ENCODE results near the gene CACHD1.

CACHD1 gene

DNA sequence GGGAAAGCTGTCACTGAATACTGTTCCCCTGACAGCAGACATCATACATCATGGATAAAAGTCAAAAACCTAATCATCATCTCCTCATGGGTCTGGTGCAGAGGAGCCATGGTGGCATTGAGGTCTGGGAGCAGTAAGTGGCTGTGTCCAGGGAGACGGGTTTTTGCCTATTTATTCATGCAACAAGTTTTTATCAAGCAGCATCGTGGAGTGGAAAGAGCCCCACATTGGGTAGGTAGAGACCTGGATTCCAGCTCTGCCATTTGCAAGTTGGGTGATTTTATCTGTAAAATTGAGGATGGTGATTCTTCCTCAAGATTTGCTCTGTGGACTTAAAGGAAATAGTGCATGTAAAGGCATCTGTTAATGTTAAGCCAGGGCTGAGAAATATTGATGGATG lies 4.2 kb downstream of the CACHD1 start:
- FAIRE-seq = no peak

DNA sequence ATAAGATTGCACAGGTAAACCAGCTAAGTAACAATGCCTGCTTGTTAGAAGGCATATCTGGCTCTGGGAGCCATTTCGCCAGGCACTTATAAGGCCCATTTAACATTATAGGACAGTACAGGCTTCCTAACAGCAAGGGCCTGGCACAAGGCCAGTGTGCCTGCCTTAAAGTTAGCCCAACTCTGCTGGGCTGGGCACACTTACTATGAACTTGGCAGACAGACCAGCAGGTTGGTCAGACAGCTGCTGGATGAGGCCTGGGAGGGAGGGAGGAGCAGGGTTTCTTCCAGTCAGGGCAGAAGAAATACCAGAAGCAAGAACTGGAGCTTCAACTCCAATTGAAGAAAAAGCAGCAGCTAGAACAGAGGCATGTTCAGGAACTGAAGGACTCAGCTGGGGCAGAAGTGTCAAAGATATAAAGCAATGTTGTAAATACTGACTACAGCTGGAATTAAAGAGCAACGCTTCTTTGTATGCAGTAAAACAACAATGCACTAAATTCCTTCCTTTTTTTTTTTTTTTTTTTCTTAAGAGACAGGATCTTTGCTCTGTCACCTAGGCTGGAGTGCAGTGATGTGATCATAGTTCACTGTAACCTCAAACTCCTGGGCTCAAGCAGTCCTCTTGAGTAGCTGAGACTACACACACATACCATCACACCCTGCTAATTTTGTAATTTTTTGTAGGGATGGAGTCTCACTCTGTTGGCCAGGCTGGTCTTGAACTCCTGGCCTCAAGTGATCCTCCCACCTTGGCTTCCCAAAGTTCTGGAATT lies 4.9 kb downstream of the CACHD1 start:
- FAIRE-seq = no peak

DNA sequence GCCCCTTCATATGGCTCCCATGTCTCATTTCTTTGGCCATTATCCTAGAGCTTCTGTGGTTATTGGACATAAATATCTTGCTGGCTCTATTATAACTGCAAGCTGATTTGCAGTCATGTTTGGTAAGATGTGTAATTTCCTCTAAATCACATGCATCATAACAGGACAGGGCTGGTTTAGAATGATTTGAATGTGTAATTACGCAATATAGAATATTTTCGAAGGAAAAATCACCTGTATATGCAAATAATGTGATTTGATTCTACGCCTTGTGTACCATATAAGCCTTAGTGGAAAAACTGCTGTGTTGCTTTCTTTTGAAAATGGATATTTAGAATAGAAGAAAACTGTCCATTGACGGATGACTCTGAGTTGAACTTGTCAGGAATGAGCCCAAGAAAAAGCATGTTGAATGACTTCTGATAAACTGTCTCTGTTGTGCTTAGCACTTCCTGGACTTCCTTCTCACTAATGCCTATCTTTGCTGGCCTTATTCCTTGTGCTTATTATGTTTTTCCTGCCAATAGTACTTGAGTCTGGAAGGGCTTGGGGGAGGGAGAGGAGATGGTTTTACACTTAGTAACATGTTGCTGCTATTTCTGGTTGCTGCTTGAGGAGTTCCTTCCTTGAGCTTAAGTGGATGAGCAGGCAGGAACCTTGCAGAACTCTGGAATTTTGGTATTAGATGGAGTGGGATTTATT lies 6.5 kb downstream of the CACHD1 start:
- FAIRE-seq = no peak

DNA sequence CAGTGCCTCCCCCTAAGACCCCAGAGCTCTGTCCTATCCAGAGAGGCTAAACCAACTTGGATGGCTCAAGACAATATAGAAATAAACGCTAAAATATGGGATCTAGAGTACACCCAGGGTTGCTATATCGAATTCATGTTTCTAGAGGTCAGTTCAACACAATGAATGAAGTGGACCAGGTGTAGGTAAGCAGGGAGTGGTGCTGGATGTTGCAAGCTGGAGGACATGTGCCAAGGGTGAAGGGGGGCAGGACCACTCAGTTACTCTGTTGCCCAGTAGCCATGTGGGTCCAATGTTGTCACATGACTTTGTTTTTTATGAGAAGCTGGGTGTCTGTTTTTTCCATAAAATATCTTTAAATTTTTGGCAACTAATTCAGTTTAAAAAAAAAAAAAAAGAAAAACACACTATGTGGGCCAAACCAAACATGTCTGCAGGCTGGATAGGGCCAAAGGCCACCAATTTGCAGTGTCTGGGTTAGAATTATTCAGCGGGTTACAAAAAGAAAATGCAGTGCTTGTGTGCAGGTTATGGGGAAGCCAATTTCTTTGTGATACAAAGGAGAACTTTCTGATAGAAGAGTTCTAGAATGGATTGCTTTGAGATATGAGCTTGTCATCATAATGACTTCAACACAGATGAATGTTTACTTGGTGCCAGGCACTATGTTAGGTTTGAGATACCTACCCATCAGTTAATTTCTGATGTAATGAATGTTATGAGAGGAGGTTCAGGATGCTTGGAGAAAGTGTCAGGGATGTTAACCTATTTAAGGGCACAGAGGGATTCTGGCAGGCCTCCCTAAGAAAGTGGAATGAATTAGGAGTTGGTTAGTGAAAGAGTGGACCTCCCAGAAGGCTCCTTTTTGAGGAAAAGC lies 8.9 kb downstream of the CACHD1 start:
- FAIRE-seq = no peak

DNA sequence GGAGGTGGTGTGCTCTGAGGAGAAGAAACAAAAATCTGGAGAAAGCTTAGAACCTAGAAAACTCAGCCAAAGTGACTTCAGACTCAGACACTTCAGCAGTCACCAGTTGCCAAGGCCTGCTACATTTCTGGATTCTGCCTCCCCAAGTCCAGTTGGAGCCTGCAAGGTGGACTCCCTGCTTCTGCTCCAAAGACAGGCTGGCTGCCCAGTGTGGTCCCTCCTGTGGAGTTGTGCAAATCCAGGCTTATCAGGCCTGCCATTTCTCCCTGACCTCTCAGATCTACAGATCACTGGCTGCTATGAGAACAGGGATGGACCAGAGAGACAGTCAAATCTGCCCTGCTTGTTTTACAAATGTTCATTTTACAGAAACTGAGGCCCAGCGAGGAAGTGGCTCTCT lies 9.9 kb downstream of the CACHD1 start:
- no peak for FAIRE-seq

DNA sequence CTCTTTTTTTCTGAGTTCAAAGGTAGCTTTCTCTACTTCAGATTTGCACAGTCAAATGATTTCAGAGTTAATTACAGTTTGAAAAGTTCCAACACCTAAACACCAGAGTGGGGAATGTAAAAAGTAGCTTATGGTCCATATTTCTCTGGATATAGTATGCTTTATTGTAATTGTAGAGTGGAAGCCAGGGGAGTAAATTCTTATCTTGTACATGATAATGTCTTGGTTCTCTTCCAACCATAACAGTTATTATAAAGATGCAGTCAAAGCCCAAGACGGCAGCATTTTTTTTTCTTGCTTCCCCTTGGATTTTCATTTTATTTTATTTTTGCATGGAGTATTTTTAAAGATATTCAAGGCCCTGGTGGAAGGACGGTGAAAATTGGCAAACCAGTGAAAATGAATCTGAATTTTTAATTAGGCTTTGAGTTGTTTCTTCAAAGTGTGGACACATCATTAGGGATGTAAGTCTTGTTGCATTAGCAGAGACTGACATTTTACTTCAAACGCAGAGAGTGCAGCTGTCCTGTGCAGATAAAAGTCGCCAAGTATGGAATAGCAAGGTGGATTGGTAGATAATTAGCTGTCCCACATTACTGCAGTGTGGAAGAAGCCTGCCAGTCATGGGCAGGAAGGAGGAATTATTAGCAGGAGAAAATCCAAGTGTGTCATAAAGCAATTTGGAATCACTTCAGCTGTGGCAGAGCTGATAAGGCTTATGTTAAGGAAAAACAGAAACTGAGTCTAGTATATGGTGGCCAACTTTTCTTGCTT lies 11.3 kb downstream of the CACHD1 start:
- FAIRE-seq = no peak

DNA sequence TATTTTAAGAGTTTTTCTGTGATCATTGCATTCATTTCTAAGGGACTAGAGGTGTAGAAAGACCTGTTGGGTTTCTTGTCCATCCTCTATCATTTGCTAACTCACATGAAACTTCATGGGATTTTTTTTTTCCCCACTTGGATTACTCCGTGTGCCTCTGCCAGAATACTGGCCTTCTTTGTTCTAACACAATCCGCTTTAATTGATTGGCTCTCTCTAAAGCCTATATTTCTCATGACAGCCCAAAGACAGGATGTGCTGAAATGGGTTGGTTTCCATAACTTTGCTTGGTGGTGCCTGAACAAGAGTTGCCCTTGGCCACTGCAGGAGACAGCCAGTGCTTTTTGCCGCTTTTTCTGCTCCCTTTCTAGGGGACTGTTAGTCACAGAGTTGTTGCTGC lies 12.2 kb downstream of the CACHD1 start:
- FAIRE-seq = no peak

DNA sequence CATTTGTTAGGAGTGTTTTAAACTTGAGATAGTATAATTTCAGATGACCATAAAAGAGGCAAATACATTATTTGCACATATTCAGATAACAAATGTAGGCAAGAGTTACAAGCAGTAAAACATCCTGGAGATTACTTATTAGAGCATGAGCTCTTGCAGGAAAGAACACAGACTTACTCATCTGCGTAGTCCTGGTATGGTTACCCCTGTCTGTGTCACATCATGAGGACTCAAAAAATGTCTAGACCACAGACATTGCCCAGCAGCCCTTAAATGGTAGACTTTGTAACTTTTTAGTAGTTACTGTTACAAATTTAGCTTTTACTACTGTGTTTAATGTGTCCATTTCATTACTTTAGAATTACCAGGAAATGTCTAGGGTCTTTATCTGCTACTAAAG lies 12.8 kb downstream of the CACHD1 start:
- no peak for FAIRE-seq

DNA sequence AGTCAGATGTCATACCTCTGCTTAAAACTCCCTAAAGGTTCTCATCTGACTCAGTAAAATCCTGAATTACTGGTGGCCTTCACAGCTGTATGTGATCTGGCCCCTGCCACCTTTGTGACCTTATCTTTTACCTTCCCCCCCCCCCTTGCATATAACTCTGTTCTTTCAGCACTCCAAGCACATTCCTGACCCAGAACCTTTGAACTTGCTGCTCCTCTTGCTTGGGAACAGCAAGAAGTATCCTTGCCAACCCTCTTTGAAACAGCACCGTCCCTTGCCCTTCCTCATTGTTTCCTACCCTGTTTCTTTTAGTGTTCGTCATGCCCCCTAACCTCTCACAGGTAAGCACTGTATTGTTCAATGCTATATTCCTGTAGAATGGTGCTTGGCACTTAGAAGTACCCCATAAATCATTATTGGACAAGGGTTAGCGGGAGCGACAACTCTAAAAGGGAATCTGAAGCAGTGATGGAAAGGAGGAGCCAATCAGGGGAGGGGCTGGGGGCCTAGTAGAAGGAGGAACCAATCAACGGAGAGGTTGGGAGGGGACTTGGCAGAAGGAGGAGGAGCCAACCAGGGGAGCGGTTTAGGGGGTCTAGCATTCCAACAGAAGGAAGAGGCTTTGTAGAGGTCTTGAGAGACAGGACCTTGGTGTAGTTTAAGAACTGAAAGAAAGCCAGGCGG lies 13.9 kb downstream of the CACHD1 start:
- no peak for FAIRE-seq

DNA sequence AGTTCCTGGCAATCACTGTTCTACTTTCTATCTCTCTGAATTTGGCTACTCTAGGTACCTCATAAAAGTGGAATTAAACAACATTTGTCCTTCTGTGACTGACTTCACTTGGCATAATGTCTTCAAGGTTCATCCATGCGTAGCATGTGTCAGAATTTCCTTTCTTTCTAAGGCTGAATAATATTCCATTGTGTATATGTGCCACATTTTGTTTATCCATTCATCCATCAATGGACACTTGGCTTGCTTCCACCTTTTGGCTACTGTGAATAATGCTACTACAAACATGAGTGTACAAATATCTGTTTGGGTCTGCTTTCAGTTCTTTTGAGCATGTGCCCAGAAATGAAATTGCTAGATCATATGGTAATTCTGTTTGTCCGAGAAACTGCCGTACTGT lies 14.7 kb downstream of the CACHD1 start:
- no peak for FAIRE-seq

DNA sequence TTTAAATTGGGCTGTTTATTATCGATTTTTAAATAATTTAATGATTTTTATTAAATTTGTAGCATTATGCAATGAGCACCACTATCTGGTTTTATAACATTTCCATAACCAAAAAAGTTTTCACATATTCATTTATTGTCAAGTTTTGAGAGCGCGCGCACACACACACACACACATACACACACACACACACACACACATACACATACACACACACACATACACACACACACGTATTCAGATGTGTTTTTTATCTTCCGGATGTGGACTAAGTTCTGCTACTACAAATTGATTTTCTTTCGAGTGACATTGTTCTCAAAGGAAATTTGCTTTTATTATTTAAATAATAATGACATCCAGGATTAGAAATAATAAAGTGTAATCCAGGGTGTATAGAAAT lies 16.3 kb downstream of the CACHD1 start:
- no peak for FAIRE-seq

DNA sequence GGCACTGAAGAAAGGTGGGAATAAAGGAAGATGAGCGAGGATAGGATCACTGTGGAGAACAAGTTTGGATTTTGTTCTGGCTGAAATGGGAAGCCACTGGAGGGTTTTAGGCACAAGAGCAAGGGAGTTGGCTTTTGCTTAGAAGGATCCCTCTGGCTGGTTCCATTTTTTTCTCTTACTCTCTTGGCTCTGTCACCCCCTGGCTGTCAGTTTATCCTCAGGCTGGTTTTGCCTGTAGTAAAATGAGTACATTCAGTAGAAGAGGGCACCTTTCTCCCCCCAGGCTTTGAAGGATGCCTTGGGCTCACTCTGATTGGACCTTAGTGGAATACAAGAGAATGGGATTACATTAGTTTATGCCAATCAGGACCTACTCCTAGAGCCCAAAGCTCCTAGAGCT lies 17.1 kb downstream of the CACHD1 start:
- no peak for FAIRE-seq

DNA sequence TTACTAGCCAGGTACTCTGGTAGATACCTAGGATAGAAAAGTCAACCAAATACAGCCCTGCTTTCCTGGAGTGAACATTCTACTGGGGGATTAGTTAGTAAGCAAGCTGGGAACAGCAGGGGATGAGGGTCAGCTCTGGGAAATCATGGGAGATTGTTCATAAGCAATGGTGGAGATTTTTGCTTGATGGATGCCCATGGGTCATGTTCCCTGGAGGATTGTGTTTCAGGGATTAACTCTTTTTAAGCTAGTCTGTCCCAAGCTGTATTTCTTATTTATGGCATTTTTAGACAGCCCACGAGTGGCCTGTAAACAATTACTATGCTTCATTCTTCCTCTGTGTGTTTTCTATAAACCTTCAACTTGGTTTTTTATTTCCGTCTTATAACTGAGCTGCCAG lies 18.9 kb downstream of the CACHD1 start:
- FAIRE-seq = no peak

DNA sequence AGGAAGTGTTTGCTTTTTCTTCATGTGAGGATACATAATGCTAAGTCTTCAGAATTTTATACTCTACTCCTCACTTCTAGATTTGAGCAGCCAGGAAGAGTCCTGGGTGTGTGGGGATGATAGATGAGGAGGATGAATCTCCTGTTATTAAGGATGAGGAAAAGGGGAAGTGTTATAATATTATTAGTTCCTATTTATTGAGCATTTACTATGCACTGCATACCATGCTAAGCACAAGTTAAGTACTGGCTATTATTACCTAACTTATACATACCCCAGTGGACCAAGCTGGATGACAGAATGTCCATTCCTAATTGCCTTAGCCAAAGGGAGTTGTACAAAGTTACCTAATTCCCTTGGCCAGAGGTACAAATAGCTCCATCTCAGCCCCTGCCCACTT lies 19.8 kb downstream of the CACHD1 start:
- no peak for FAIRE-seq

DNA sequence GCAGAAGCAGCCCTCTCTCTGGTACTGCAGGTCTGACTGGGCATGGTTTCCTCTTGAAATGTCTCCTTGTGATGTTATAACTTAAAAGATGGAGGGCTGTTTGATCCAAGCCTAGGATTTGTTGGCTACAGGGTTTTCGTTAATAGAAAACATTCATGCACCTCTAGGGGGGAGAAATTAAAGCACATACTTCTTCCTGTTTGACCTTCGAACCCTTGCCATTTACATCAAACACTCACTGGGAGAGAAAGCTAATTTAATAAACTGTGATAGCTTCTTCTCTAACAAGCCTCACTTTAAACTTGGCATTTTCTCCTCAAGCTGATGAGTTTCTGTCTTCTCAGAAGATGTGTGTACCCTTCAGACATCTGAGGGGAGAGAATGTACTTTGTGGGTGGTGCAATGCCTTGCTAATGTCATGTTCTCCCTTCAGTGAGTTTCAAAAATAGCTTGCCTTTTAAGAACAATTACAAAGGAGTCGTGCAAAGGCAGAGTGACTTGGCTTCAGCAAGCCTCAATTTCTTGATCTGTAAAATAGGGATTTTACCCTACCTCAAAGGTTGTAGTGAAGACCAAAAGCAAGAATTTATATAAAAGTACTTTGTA lies 20.4 kb downstream of the CACHD1 start:
- no peak for FAIRE-seq

DNA sequence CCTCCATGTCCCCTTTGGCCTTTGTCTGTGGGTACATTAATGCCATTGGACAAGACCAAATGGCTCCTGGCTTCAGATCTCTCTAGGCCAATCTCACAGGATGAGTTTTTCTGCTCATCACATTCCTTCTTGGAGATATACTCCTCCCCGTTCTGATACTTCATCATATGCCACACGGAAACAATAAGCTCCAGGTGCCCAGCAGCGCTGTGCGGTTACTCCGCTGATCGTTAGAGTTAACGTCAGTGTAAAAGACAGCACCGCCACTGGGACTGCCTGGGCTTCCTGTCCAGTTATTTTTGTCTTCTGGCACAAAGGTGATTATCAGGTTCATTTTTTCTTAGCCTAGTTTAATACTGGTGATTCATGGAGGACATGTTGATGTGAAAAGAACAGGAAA lies 22.5 kb downstream of the CACHD1 start:
- no peak for FAIRE-seq

DNA sequence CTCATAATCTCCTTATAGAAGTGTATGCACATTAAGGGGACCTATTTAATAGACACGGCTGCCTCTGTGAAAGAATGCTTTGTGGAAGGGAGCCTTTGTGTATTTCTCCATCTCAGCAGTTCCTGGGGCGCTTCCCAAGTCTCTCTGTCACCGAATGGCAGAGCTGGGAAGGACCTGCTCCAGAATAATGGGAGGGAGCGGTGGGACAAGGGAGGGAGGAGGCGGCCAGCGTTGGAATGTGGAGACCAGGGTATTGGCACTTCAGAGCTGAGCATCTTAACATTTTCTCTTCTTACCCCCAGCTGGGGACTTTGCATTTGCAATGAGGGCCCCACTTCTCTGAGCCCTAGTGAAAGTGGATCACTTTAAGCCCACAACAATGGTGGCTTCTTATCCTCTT lies 23.9 kb downstream of the CACHD1 start:
- no peak for FAIRE-seq

DNA sequence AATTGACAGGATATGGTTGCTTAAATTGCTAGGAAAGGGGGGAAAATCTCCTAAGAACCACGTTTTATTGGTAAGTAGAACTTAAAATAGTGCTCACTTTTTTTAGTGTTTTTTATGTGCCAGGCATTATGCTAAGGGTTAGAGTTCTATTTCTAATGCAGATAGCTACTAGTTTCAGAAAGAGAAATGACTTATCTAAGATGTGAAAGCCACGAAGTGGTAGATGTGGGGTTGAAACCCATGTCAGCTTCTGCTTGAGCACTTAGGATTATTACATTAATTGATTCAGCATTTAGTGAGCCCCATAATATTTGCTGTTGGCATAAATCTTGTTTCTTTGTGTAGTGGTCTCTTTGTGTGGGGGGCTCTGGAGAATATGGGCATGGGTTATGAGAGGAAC lies 24.7 kb downstream of the CACHD1 start:
- FAIRE-seq = no peak

DNA sequence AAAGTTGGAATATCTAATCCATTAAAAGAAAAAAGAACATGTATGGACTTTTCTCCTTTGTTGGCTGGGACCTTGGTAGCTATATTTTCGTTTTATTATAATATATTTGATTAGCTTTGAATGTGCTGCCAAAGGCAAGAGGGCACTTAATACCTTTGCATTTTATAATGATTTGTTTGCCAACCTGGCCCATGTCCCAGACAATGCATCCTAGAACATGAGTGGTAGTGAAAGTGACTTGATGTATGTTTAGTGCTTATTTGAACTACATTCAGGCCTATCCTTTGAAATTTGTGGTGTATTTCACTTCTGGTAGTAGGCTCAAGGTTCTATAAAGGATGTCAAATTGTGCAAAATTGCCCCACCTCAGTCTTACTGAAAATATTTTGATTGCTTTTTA lies 25.9 kb downstream of the CACHD1 start:
- FAIRE-seq = no peak

DNA sequence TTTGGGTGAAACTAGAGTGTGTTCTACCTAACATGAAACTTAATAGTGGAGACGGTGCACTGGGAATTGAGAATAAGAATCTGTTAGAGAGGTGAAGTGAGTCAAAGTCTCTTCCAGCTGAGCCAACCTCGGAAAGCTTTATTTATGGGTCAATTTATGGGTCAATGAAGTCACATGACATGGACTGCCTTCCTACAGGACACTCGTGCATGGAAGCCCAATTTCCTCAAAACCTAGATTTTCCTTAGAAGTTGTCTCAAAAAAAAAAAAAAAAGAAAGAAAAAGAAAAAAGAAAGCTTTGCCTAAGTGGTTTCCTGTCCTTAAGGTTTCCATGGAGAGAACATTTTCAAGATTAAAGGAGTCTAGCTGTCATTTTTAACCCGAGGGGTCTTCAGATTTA lies 26.7 kb downstream of the CACHD1 start:
- no peak for FAIRE-seq

DNA sequence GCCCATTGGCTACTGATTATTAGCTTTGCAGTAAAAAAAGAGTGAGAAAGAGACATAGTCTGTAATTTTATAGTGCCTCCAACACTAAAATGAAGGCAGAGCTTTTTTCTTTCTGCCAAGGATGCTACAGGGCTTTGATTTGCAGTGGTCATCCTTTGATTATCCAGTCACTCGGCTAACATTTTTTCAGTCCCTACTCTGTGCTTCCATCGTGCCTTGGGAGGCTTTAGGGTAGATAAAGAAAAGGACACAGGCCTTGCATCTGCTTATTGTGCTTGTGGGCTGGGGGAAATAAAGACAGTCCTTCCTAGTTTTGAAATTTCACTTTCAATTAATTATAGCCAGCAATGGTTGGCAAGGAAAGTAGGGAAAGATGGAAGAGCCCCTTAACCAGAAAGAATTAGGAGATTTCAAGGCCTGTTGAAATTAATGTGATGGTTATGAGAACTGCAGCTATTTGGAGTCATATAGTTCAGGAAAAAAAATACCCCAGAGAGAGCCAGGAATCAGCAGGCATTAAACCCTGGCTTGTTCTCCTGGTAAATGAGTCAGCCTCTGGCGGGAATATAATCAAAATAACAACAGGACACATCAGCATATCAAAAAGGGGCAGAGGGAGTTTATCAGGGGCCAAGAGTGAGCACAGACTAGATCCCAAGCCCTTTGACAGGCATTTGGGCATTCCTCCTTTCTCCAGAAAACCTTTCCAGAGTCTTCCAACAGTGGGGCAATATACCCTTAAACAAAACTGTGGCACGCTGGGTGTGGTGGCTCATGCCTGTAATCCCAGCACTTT lies 27.4 kb downstream of the CACHD1 start:
- FAIRE-seq = no peak
